Hematopoietic multipotent progenitor cell treated with erythropoietin and hydrocortisone succinate and interleukin-3 and kit ligand, for 8 days (in vitro differentiated cells): ENCODE results near the gene OSTN.
"Not testable (repeated sequence)": the region's sequence is repeated elsewhere in the genome, so short reads cannot be mapped to it uniquely, and the experiment has no call there.

Source experiments
- DNase-seq: peaks from one replicate; pipeline ENCODE4 v3.0.0-alpha.2; 2015

The OSTN gene

DNA sequence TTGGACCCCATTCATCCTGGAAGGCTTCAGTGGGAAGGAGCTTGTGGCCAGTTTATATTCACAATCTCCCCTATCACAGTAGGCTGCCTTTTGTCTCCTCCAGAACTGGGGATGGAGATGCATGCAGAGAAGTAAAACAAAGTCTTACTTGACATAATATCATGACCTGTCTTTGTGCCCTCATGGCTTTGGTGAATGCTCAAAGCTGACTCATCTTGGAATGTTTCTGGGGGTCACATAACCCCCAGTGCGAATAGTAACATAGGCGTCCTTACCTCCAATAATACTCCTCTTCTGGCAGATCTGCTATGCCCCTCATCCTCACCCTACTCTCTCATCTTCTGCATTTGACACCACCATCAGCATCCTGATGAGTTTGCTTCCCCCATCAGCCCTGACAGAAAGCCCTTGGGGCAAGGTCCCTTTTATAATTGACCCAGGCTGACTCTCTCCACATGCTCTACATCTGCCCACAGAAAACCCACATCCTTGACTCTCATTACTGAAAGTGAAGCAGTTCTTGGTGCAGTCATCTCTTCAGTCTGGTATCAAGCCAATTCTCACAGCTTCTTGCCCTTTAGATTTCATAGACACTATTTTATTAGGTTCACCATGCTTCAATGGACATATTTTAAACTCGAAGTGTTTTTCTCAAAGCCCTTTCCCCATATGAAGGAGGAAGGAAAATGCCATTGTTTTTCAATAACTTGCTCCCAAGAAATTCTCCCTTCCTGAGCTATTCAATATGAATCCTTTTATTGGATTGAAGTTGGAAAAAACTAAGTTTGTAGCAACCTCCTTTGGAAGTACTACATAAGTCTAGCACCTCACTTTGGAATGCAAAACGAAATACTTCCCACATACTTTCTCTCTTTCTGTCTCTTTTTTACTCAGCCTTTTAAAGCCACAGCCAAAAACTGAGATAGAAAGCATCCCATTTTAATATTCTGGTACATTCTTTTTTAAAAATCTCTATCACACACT is 36.6 kb downstream of the OSTN start:
- DNase-seq = no peak

GRCh38 chr3:191236646-191237045 is 37.6 kb downstream of the OSTN start:
- DNase-seq = no peak

- DNase-seq = no peak
Measured at GRCh38 chr3:191237047-191237882, 38.2 kb downstream of the OSTN start.

DNA sequence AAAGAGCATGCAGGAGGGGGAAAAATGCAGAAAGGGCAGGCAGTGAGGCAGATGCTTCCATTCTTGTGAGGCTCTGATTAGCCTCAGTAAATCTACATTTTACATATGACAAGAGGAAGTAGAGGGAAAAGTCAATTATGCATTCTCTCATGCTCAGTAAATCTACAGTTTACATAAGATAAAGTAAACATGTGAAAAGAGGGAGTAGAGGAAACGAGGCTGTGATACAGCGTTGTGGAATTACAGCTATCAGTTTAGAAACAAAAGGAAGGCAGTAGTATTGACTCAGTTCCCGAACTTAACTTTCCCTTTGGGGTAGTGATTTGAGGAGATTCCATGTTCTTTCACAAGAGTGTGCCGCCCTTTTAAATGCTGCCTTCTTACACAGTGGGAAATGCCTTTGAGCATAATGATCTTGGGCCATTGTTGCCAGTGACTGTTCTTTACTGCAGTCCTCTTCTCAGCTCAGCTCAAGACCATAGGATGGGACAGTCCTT is 39.3 kb downstream of the OSTN start:
- no peak for DNase-seq

- DNase-seq = no peak
Measured at GRCh38 chr3:191239407-191240031, 40.5 kb downstream of the OSTN start.

DNA sequence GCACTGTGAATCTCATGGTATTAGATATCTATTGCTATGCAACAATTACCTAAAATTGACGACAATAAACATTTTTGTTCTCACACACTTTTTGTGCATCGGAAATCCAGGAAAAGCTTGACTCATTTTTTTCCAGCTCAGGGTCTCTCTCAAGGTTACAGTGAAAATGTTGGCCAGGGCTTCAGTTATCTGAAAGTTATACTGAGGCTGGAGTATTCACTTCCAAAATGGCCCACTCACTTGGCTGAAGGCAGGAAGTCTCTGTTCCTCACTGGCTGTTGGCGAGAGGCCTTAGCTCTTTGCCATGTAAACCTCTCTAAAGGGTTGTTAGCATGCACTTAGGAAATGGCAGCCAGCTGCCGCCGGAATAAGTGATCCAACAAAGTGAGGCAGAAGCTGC is 41.4 kb downstream of the OSTN start:
- no peak for DNase-seq

DNA sequence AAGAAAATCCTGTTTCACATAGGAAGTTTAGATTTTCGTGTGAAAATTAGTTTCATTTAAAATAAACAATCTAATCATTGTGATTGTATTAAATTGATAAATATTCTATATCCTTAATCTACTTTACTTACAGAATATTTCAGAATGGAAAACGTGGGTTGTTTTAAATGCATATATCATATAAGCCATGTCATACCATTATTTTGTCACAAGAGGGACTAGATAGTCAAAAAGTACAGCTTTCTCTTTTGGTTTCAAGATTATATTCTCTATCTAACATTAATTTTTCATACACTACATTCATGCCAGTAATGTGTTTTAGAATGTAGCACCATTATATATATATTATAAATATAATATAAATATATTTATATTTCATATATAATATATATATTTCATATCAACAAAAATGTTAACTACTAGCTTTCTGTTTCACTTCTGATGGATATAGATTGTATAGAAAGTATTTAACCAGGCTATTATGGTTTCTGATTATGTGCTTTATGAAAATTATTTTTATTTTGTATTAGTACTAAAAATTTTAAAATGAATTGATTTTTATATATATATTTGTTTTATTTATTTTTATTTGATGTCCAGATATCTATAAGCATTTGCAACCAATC is 45.3 kb downstream of the OSTN start:
- DNase-seq = peak; percentile 13

GRCh38 chr3:191246034-191246433 is 47.0 kb downstream of the OSTN start:
- not testable (repeated sequence) for DNase-seq

DNA sequence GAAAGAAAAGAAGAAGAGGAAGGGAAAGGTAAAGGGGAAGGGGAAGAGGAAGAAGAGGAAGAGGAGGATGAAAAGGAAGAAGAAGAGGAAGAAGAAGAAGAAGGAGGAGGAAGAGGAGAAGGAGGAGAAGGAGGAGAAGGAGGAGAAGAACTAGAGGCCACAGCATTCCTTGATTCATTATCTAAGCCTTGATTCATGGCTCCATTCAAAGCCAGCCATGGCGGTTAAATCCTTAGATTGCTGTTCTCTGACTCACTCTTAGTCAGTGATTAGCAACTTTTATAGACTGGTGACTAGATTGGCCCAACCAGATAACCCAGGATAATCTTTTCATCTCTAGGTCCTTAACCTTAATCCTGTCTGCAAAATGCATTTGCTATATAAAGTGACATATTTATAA is 47.6 kb downstream of the OSTN start:
- no peak for DNase-seq

GRCh38 chr3:191253089-191253799 is 54.2 kb downstream of the OSTN start:
- DNase-seq = no peak

DNA sequence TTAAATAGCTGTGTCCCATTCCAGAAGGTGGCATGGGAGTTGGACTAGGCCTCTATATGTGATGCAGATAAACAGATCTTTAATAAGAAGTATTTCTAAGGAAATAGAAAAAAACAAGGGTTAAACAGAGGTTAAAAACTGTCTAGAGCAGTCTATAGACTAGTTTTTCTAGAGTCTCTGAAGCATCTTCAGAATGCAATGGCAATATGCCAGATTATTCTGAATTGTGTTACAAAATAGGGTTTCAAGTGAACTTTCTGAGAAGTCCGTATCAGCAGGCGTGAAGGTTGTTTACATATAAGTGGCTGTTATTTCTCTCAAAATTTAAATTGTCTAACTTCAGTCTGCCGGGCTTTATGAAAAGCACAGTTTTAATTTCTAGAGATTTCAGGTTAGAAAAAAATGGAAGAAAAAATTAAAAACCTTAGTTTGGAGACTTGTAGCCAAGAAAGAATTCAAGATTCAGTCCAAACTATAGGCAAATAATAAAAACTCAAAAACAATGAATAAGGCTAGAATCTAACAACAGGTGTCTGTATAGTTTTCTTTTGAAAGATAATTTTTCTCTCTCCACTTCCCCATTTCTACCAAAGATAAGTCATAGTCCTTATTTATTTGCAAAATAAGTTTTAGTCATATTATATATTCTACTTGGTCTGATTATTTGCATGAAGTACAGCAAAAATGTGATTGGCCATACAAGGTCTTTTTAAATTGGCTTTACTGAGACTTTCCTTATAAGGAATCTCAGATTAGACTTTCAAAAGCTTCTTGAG is 55.2 kb downstream of the OSTN start:
- DNase-seq = no peak

GRCh38 chr3:191255156-191255555 is 56.1 kb downstream of the OSTN start:
- no peak for DNase-seq

DNA sequence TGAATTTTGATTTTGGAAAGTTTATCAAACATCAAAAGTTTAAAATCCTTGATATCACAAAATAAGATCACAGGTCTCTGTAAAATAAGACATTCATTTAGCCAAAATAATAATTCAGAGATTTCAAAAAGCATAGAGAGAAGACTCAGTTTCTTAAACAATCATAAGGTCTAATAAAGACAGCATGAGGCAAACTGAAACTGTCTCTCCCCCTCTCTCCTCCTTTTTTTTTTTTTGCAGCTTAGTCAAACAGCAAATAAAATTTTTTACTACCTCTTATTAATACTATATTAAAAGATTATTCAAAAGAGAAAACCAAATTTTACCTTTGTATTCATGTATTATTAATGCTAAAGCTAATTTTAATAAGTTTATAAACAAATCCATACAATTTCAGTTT is 57.4 kb downstream of the OSTN start:
- DNase-seq = no peak

GRCh38 chr3:191257286-191257685 is 58.2 kb downstream of the OSTN start:
- no peak for DNase-seq

DNA sequence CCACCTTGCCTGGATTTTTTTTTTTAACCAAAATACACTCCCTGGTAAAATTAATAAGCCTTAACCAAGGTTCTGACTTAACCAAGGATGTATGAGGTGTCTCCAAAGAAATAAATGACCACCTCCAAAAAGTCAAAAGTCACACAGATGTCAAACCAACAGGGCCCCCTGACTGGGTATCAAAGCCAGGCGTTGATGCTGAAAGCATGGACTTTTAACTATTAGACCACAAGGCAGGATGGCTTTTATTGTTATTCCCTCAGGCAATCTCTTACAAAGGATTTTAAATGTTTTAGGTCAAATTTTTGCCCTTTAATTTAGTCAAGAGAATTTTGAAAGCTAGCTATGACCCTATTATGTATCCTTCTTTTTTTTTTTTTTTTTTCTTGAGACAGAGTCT is 60.4 kb downstream of the OSTN start:
- no peak for DNase-seq

- DNase-seq = no peak
Measured at GRCh38 chr3:191260431-191261303, 61.6 kb downstream of the OSTN start.

GRCh38 chr3:191261304-191261638 is 62.2 kb downstream of the OSTN start:
- DNase-seq = no peak

DNA sequence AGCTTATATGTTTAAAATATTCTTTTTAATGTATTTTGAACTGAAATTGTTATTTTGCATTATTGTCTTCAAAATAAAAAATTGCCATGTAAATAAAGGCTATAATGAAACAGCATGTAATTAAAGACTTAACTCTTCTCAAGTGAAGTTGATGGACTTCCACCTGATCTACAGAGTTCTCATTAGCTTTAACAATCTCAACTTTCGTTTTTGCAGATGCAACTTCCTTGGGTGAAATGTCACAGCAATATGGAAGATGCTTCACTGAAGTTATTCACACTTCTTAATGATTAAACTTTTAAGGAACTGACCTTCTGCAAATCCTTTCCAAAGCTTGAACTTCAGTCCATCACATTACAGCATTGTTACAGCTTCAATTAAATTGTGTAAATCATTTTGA is 63.6 kb downstream of the OSTN start:
- no peak for DNase-seq

GRCh38 chr3:191263365-191263764 is 64.3 kb downstream of the OSTN start:
- DNase-seq = no peak

DNA sequence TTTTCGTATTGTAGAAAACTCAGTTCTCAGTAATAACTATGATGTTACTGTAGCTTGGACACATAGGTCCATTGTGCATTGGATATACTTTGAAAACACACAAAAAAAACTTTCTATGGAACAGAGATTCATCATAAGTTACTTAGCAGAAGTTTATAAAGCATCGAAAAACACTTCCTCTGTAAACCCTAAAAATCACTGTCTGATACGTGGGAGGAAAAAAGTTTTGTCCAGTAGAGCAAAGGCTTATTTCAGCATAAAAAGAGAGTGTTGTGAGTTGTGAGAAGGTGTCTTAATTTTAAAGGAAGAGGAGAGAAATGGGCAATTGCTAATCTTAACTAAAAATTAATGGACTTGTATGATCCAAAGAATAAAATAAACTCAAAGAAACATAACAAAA is 64.8 kb downstream of the OSTN start:
- no peak for DNase-seq
